NCI-H82 treated with DMSO at 0.1 percent for 48 hours (cell line): Measurements from ENCODE around the gene KRT3.

ENCODE experiments used
- DNase-seq: peaks from one replicate; lab custom pipeline; 2025; ENCODE audit not compliant: unreplicated experiment; lab: John Stamatoyannopoulos, UW

Gene KRT3

GRCh38 chr12:52741375-52742195 is 54.3 kb downstream of the KRT3 start:
- no peak for DNase-seq

GRCh38 chr12:52740584-52740983 is 55.3 kb downstream of the KRT3 start:
- no peak for DNase-seq

DNA sequence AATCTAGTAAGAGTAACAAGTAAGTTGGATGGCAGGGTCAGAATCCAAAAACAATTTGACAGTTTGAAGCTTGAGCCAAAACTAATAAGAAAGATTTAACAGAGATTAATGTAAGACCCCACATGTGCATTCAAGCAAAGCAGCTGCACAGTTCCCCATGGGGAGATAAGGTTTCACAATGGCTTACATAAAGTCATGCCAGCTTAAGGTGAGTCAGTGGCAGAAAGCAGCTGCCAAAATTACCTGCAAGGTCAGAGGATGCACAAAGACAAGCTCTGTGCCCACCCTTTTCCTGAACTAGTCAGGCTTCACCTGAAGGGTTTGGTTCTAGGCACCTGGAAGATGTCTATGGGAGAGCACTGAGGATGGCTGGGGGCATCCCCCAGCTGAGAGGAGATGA is 56.0 kb downstream of the KRT3 start:
- DNase-seq, result no peak
